GM21737 (cell line): ENCODE data around the gene KIAA1210.
A peak's percentile ranks its signal among the peaks of the same experiment; 100 is the strongest.

Experiments
- ATAC-seq: cut with Tn5 transposase; IDR thresholded peaks from one replicate; pipeline ENCODE4 v1.9.1; 2021; ENCODE audit warnings: mild to moderate bottlenecking, moderate library complexity; ENCODE audit not compliant: unreplicated experiment

Gene KIAA1210

DNA sequence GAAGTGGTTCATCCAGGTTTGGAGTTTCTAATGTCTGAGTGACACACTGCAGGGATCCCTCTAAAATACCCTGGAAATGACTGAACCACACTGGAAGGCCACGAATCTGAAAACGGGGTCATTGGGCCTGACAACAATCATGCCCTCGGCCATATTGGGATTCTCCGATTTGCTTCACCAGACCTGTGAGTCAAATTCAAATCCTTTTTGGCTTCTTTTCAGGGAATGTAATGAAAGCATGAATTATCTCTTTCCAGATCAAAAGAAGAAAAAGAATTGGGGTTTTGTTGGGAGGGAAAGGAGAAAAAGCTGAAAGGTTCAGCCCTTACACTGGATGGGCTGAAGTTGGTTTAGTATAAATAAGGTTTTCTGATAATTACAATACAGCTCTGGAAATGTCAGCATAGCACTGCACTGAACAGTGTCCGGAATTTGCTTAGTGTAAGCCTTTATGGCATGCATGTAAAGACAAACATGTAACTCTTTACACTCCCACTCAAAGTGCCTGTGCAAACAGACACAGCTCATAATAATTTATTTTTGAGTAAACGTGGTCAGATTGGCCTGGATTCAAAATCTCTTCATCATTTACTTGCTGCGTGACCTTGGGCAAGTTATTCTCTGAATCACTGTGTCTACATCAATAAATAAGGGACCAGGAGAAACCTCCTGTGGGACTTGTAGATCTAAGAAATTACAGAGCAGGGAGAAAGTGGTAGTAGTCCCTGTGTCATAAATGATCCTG lies 33.4 kb downstream of the KIAA1210 start:
- no peak for ATAC-seq

DNA sequence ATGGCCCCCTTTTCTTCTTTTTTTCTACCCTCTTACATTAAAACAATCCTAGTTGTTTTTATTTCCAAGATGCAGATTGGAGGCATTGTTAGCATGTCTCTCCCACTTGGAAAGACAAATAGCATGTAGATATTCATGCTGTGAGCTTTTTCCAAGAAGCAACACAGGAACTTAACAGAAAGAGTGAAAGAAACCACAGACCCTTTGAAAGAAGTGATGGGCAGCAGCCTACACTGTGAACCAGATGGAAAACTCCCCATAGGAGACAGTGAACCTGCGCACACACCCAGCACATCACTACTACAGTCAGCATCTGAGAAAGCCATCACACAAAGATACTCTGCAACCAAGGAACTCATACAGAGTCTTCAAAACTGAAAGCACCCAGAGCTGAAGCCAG lies 37.0 kb downstream of the KIAA1210 start:
- no peak for ATAC-seq

DNA sequence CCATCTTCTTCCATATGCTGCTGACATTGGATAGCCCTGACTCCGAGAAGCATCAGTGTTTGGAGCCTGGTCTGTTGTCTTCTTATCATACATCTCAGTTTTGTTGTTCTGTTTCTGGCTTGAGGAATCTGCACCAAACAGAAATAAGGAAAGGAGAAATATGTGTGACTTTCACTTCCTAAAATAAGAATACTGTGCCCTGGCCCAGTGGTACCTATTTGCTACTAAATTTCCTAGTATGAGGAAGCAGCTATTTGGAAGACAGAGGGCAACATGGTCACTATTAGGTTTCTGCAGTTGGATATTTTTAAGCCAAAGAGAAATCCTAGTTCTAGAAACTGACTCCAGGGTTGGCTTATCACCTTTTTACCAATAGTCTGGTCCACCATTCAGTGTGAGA lies 38.0 kb downstream of the KIAA1210 start:
- no peak for ATAC-seq

DNA sequence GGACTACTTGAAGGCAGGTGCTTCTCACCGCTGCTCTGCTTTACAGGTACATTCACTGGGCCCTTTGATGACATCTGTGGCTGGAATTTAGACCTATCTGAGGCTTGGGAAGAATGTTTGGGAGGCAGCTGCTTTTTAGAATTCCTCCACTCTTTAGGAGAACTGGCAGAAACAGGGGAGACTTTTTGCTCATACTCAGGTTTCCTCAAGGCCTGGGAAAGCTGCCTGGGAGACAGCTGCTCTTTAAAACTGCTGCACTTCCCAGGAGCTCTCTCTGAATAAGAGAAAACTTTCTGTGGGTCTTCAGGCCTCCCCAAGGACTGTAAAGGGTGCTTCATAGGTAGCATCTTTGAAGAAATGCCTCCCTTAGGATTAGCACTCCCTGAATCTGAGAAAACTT lies 40.5 kb downstream of the KIAA1210 start:
- no peak for ATAC-seq

DNA sequence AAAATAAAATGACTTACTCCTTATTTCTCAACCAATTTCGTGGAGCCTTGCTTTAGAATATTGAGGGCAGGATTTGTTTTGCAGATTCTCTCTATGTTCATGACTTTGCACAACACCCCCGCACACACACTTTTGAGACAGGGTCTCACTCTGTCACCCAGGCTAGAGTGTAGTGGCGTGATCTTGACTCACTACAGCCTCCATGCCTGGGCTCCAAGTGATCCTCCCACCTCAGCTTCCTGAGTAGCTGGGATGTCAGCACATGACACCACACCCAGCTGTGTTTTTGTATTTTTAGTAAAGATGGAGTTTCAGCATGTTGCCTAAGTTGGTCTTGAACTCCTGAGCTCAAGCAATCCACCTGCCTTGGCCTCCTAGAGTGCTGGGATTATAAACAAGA lies 42.8 kb downstream of the KIAA1210 start:
- no peak for ATAC-seq

DNA sequence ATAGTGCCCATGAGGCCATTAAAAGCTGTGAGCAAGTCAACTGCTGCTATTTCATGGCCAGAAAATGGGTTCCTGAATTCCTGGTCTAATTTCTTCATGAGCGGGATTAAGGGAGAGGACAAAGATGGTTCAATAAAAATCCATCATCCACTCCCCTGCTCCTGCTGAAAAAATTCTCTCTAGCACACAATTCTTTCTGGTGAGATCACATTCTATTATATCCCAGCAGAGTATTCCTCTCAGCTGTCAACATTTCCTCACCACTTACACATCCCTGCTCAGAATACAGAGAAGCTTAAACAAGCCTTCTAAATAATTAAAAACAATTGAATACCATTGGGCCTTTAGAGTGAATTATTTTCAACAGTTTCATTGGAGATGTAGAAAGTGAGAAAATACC lies 45.3 kb downstream of the KIAA1210 start:
- no peak for ATAC-seq

DNA sequence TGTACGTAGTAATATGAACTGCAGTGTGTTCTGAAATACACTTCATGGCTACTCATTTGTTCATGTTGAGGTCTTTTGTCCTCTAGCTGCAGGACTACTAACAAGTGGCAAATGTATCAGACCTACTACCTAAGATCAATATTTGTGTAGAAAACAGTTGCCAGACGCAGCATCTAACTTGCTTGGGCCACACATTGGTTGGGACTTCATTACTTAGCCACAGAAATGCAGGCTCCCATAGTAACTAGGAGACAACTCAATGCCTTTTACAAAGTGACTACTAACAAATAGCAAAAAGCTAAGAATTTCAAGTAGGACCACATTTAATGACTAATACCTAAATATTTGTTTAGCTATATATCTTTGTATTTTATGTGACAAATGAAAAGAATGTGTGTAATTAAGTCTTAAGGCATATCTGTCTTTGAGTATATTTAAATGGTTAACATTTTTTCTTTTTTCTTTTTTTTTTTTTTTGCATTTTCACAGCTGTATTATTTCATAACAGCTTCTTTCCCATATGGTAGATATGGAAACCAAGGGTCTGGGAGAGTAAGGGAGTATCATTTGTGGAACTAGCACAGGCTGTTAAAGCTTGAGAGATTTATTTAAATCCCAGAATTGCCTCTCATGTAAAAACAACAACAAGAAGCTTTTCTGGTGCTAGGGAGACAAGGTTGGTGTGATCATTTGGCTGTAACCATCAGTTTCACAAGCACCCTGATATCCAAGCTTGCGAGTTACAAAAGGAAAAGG lies 52.2 kb downstream of the KIAA1210 start:
- ATAC-seq: no peak

DNA sequence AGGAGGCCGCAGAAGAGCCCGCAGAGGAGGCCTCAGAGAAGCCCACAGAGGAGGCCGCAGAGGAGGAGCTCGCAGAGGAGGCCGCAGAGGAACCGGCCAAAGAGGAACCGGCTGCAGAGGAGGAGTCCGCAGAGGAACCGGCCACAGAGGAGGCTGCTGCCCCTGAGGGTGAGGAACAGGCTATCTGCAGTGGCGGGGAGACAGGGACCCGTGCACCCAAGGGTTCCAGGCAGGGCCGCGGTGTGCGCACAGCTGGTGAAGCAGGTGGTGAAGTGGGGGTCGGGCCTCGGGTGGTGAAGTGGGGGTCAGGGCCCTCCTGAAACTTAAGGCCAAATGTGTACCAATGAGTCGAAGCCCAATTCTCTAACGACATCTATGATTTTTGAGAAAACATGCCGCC lies 53.7 kb downstream of the KIAA1210 start:
- no peak for ATAC-seq

DNA sequence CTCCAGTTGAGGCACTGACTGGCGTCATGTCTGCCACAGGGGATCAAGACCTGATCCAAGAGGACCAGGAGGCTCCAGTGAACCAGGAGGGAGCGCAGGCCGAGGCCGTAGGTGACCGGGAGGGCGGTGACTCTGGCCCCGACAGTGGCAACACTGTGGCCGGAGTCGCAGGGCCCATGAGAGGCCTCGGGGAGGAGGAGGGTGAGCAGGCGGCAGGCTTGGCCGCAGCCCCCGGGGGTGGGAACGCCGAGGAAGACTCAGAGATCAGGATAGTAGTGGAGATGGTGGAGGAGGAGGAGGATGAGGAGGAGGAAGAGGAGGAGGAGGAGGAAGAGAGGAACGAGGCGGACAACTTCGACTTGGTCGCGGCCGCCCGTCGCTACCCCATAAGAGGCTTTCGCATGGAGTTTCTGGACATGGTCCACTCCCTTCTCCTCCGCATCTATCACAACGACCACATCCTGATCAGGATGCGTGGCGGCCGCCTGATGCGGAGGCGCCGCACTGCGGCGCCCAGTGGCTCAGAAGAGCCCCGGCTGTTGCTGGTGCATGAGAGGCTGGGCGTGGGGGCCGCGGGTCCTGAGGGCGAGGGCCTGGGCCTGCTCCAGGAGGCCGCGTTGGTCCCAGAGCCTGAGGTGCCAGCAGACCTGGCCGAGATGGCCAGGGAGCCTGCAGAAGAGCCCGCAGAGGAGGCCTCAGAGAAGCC lies 54.3 kb downstream of the KIAA1210 start:
- ATAC-seq: no peak

DNA sequence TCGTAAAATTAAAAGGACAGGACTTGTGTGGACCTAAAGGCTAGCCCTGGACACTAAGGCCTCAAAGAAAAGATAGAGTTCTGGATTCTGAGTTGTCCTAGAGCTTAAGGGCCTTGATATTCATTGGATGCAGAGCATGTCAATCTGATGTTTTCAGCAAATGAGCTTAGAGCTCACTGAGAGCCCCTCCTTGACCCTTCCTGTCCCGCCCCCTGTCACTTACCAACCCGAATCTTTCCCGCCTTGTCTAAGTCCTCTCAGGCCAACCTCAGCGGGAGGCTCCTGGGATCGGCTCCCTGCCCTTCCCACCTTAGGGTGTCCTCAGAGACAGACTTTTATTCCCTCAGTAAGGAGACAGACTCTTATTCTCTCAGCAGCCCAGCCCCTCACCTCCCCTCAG lies 54.9 kb downstream of the KIAA1210 start, which contains the start of gene CT47C1:
Gene CT47C1, plus strand, starts transcription at position 250 of the 400 bp plus-strand sequence. CDS start 233 bp downstream, outside the sequence.
- ATAC-seq: no peak

DNA sequence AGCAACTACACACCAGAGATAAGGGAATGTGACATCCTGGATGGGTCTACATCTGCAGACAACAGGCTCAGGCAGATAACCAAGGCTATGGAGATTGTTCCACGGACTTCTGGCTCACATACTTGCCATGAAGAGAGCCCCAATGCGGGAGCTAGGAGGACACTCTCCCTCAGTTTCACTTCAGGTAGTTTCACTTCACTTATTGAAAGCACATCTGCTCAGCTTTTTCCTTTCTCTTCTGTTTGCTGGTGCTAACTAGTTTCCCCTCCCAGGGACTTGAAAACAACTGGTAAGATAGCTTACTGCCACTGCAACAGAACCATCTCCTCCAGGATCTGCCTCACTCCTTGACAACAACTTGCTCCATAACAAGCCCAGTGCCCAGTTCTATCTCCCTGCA lies 56.2 kb downstream of the KIAA1210 start:
- ATAC-seq: peak; percentile 54

DNA sequence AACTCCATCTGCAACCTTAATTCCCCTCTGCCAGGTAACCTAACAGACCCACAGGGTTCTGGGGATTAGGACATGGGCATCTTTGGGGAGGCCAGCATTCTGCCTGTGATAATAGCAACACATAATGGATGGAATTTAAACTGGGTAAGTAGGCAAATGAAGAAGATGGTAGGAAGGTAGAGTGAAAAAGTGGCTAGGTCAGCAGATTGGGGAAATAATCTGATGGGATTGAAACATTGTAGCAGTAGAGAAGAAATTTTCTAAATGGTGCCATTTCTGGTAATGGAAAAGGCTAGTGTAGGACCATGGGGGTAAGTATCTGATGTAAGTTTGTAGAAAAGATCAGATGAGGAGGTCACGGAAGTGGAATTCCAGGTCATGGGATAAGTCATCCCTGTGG lies 57.9 kb downstream of the KIAA1210 start:
- ATAC-seq: no peak

DNA sequence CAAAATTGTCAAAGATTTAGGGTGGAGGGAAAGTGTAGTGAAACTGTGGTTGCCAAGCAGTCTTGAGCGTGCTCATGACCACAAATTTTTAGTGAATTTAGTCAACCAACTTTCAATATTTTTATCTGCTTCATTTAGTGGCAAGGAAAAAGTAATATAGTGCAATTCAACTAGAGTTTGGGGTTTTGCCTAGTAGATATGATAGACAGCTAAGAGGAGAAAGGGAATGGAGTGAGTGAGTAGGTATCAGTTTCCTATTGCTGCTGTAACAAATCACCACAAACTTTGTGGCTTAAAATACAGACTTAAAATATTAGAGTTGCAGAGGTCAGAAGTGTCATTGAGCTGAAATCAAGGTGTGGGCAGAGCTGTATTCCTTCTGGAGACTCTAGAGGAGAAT lies 58.5 kb downstream of the KIAA1210 start:
- no peak for ATAC-seq

DNA sequence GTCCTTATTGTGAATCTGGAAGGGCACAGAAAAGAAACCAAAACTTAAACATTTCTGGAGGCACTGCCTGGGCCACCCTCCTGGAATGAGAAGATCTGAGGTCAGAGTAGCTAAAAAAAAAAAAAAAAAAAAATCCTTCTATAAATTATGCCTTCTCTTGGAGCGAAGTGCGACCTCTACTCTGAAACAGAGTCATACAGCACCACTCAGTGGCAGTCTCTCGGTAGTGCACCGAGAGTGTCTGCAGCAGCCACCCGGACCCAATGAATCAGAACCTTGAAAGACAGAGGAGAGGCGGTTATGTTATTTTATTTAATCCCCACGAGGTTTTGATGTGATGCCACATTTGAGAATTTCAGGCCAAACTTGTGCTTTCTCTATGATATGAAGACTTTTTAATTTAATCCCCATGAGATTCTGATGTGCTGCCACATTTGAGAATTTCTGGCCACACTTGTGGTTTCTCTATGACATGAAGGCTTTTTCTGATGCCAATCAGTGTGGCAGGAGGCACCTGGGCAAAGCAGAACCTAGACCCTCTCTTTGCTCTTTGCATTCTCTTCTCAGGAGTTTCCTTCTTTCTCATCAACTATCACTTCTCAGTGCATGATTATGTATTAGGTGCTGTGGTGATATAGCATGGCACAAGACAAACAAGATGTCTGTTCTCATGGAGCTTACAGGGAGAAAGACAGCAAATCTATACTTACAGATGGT lies 60.4 kb downstream of the KIAA1210 start:
- no peak for ATAC-seq

DNA sequence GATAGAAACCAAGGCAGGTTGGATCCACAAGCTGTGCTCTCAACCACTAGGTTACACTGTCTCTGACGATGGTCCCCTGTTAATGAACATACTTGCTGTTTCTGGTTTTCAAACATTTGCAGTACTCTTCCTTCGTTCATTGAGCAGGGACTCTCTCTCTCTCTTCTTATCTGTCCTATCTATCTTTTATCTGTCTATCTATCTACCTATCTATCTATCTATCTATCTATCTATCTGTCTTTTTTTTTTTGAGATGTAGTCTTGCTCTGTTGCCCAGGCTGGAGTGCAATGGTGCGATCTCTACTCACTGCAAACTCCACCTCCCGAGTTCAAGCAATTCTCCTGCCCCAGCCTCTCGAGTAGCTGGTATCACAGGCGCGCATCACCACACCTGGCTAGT lies 64.2 kb downstream of the KIAA1210 start:
- no peak for ATAC-seq

DNA sequence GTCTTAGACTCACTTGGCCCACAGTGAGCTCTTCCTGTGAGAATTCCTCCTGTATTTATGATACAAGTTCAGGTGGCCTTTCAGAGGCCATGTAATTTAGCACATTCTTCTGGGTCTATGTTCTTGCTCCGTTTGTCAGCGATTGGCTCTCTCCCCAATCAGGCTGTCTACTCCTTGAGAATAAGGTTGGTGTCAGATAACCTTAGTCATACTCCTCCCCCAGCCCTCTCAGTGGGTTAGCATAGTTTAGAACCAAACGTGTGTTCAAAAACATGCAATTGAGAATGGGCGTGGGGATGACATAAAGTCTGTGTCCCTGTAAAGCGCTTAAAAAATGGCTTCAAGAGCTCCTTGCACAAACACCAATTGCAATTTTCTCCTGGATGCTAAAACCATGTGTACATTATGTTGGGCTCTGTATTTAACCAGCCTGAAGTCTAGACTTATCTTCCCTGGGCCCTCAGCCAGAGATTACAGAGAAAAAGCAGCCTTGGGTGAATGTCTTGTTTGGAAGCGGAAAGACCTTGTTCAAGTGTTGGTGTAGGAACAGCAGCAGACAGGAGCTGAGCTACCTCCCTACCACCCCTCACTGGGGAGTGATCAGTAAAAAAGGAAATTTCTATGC lies 64.8 kb downstream of the KIAA1210 start:
- no peak for ATAC-seq

DNA sequence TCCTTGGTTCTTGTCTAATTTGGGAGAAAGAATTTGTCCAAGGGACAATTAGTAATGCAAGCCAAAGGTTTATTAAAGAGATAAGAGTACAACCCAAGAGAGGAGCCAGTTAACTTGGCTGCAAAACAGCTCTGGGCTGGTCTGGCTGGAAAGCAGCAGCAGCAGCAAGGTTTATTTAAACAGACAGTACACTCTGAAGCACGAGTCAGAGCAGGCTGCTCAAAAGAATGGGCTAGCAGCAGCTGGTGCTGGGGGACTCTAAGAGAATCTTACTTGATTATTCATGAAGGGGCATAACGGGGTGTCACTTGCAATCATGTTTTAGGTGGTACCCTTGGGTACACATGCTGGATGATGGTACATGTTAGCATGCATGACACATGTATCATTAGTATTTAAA lies 71.9 kb downstream of the KIAA1210 start:
- no peak for ATAC-seq

DNA sequence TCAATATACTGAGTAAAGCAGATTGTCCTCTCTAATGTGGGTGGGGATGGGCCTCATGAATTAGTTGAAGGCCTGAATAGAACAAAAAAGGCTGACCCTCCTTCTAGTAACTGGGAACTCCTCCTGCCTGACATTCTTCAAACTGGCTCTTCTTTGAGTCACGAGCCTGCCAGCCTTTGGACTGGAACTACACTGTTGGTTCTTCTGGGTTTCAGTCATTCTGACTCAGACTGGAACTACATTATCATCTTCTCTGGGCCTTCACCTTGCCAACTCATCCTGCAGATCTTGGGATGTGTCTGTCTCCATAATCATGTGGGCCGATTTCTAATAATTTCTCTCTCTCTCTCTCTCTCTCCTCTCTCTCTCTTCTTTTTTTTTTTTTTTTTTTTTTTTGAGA lies 81.7 kb downstream of the KIAA1210 start:
- no peak for ATAC-seq

DNA sequence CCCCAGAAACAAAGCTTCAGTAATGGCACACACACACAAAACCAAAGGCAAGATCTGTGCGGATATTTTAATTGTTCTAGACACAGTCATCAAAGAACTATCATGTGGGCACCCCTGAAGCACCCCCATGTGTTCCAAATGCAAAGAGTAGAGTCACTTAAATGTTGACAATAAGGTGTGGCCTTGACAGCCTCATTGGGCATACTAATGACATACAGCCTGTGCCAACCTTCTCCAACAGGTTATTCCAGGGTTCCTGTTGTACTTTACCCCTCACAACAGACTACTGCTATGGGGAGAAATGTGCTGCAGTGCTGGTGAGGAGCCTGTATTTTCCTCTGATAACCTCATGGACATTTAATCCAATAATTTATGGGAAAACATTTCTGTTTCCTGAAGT lies 84.6 kb downstream of the KIAA1210 start:
- ATAC-seq: no peak

DNA sequence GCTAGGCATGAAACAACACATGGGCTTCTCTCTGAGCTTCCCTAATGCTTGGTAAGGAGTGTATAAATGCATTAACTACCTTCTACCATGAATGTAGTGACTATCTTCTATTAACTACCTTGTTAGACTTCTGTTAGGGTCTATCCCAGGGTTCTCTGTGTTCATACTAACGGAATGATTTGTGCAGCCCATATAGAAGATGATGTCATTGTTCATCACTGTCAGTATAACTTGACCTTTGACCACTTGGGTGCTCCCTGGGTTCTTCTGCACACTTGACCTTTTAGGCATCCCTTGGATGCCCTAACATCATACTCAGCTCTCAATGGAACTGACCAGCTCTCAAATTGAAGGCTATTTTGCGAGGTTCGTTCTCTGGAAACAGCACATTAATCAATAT lies 85.6 kb downstream of the KIAA1210 start:
- no peak for ATAC-seq

DNA sequence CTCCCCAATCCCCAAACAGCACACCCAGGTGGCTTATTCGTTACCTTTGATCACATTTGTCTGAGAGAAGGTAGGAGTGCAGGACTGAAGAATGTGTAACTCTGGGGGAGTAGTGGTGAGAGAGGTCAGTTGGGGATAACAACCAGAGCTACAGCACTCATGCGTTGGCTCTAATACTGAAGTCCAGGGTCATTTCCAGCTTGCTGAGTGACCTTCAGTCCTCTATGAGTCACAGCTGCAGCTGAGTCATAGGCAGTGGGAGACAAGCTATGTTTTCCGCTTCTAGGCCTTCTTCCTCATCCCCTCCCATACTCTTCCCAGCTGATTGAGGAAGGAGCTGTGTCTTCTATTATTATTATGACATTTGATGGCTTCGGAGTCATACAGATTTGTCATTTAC lies 86.4 kb downstream of the KIAA1210 start:
- no peak for ATAC-seq
